Upper lobe of left lung (tissue), 4 donors: Measurements from ENCODE around the gene SLC12A8.

Experiments
- POLR2A ChIP-seq, 4 donors: fragments of 450-650 bp; IDR thresholded peaks; one replicate each; pipeline ENCODE4 v1.5.1; 2016 to 2017; ENCODE audit warnings: antibody characterized with exemption in 4 of 4, mild to moderate bottlenecking in 2 of 4
- TF ChIP-seq, protein P1 (sequence below), 6 experiments: fragments of 450-650 bp in 4 of 6; fragments of 200-600 bp in 2 of 6; sonication (generic) in 2 of 6; IDR thresholded peaks; one replicate each; pipeline ENCODE4 v1.5.1; 2016 to 2019; ENCODE audit warnings: antibody characterized with exemption in 6 of 6

DNA sequence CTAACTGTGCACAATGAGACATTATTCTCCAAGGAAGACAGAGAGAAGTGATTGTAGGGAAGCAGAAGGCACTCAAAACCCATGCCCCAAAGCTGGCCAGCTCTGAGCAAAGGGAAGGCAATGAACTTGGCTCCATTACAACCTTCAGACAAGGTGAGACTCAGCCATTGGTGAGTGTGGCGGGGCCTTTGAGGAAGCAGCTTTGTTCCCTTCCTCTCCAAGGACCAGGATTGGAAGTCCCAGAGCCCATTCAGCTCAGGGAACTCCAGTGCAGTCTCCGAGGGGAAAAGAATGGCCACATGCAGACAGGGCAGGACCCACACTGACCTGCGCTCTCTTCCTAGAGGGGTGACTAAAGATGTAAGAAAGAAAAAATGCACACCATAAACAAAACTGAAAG lies 179.9 kb downstream of the SLC12A8 start:
- TF ChIP-seq, protein P1, sequence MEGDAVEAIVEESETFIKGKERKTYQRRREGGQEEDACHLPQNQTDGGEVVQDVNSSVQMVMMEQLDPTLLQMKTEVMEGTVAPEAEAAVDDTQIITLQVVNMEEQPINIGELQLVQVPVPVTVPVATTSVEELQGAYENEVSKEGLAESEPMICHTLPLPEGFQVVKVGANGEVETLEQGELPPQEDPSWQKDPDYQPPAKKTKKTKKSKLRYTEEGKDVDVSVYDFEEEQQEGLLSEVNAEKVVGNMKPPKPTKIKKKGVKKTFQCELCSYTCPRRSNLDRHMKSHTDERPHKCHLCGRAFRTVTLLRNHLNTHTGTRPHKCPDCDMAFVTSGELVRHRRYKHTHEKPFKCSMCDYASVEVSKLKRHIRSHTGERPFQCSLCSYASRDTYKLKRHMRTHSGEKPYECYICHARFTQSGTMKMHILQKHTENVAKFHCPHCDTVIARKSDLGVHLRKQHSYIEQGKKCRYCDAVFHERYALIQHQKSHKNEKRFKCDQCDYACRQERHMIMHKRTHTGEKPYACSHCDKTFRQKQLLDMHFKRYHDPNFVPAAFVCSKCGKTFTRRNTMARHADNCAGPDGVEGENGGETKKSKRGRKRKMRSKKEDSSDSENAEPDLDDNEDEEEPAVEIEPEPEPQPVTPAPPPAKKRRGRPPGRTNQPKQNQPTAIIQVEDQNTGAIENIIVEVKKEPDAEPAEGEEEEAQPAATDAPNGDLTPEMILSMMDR (IDR thresholded peaks at IDR 0.05), result no peak
- TF ChIP-seq POLR2A (IDR thresholded peaks at IDR 0.05), result no peak
